Activated T-helper 2 cell treated with anti-CD3 and anti-CD28 coated beads, Interferon-gamma antibody, Interleukin-2, Interleukin-4, amounts not matched to agents 10 μg/mL and 5 μg/mL and 100 μg/mL, durations not matched to agents 14 hours and 24 hours and 36 hours (primary cell): ENCODE data around the gene MIER1. TPM values are rescaled to one million over a fixed set of nuclear protein-coding genes. Genes with fewer than 3 reads are reported as not detected.

Experiments
- DNase-seq: peaks from one replicate; pipeline ENCODE4 v3.0.0; 2021; ENCODE audit warnings: low spot score
- H3K27ac Mint-ChIP-seq: one replicate; pipeline ENCODE4 v1.8.0; 2021; ENCODE audit warnings: mixed read lengths
- H3K27me3 Mint-ChIP-seq: one replicate; pipeline ENCODE4 v1.8.0; 2021; ENCODE audit warnings: low read depth, mixed read lengths
- H3K36me3 Mint-ChIP-seq: one replicate; pipeline ENCODE4 v1.8.0; 2021; ENCODE audit warnings: low read depth, mixed read lengths
- H3K4me1 Mint-ChIP-seq: one replicate; pipeline ENCODE4 v1.8.0; 2021; ENCODE audit warnings: low read depth, mixed read lengths
- H3K4me3 Mint-ChIP-seq: one replicate; pipeline ENCODE4 v1.8.0; 2021; ENCODE audit warnings: low read depth, mild to moderate bottlenecking, moderate library complexity, mixed read lengths
- H3K9me3 Mint-ChIP-seq: one replicate; pipeline ENCODE4 v1.8.0; 2021; ENCODE audit warnings: mixed read lengths
- intact Hi-C: fragments of 100-400 bp; cut with micrococcal nuclease; formaldehyde crosslinking; loops from one replicate; pipeline ENCODE4 v1.15.1; 2023
- total RNA-seq: library from RNA; stranded (reverse); gene quantifications from 2 replicates; pipeline ENCODE4 v1.2.3, GENCODE V29; 2022

MIER1 gene
- total RNA-seq, 1 donor from 2014 or later: 44.5 TPM

GRCh38 chr1:66927528-66927927 is 2.7 kb downstream of the MIER1 start:
- H3K4me3 Mint-ChIP-seq: no peak overlapping the region
- no peak for DNase-seq
- no peaks in the 10 kb centered on the region for H3K27me3 Mint-ChIP-seq
- no peak overlapping the region for H3K27ac Mint-ChIP-seq
- intact Hi-C loops: no loop called here
- H3K9me3 Mint-ChIP-seq: no peaks in the 10 kb centered on the region
- H3K36me3 Mint-ChIP-seq: peaks cover 28% of the 10 kb centered on the region
- peaks cover 48% of the 10 kb centered on the region for H3K4me1 Mint-ChIP-seq

GRCh38 chr1:66929146-66929688 is 4.4 kb downstream of the MIER1 start:
- H3K36me3 Mint-ChIP-seq: peaks cover 31% of the 10 kb centered on the region
- intact Hi-C loops: no loop called here
- H3K27ac Mint-ChIP-seq: peak overlapping the region; percentile 91
- H3K27me3 Mint-ChIP-seq: no peaks in the 10 kb centered on the region
- H3K4me1 Mint-ChIP-seq: peaks cover 51% of the 10 kb centered on the region
- no peaks in the 10 kb centered on the region for H3K9me3 Mint-ChIP-seq
- no peak for DNase-seq
- peak overlapping the region; percentile 90 for H3K4me3 Mint-ChIP-seq

- intact Hi-C loops: no loop called here
- peaks cover 51% of the 10 kb centered on the region for H3K4me1 Mint-ChIP-seq
- no peaks in the 10 kb centered on the region for H3K9me3 Mint-ChIP-seq
- peaks cover 31% of the 10 kb centered on the region for H3K36me3 Mint-ChIP-seq
- H3K27ac Mint-ChIP-seq: peak overlapping the region; percentile 91
- peak overlapping the region; percentile 90 for H3K4me3 Mint-ChIP-seq
- no peak for DNase-seq
- H3K27me3 Mint-ChIP-seq: no peaks in the 10 kb centered on the region
Measured at GRCh38 chr1:66929691-66929998, 4.9 kb downstream of the MIER1 start.

- Mint-ChIP-seq H3K4me1 (peaks cover 55% of the 10 kb centered on the region), H3K36me3 (peaks cover 31% of the 10 kb centered on the region), H3K9me3 (no peaks in the 10 kb centered on the region), H3K27ac (peak overlapping the region; percentile 91), H3K27me3 (no peaks in the 10 kb centered on the region), H3K4me3 (peak overlapping the region; percentile 90)
- intact Hi-C loops: loop anchor here (1.0 to 10.0 kb wide), 7 partner anchors 51 to 1508 kb away; partner anchors contain the start of genes IL12RB2, LEPR and LEPROT
- peak; percentile 93 for DNase-seq
Measured at GRCh38 chr1:66929999-66930822, 5.4 kb downstream of the MIER1 start.

- Mint-ChIP-seq H3K4me3 (peak overlapping the region; percentile 90), H3K27me3 (no peaks in the 10 kb centered on the region), H3K4me1 (peaks cover 58% of the 10 kb centered on the region), H3K9me3 (no peaks in the 10 kb centered on the region), H3K27ac (peak overlapping the region; percentile 91), H3K36me3 (peaks cover 34% of the 10 kb centered on the region)
- intact Hi-C loops: loop anchor here (1.0 to 10.0 kb wide), 7 partner anchors 50 to 1508 kb away; partner anchors contain the start of genes IL12RB2, LEPR and LEPROT
- DNase-seq: no peak
Measured at GRCh38 chr1:66930823-66931174, 6.0 kb downstream of the MIER1 start.

GRCh38 chr1:66931590-66931989 is 6.8 kb downstream of the MIER1 start:
- Mint-ChIP-seq H3K36me3 (peaks cover 34% of the 10 kb centered on the region), H3K9me3 (no peaks in the 10 kb centered on the region), H3K27ac (peak overlapping the region; percentile 91), H3K27me3 (no peaks in the 10 kb centered on the region), H3K4me1 (peaks cover 56% of the 10 kb centered on the region), H3K4me3 (peak overlapping the region; percentile 90)
- intact Hi-C loops: loop anchor here (2.0 to 10.0 kb wide), 6 partner anchors 49 to 1509 kb away; partner anchors contain the start of genes IL12RB2, LEPR and LEPROT
- DNase-seq: no peak

- Mint-ChIP-seq H3K36me3 (peaks cover 35% of the 10 kb centered on the region), H3K4me3 (peak overlapping the region; percentile 65), H3K27me3 (no peaks in the 10 kb centered on the region), H3K27ac (peak overlapping the region; percentile 38), H3K9me3 (no peaks in the 10 kb centered on the region), H3K4me1 (peaks cover 59% of the 10 kb centered on the region)
- intact Hi-C loops: loop anchor here (5.0 to 10.0 kb wide), 5 partner anchors 215 to 1510 kb away; partner anchors contain the start of genes IL12RB2, LEPR and LEPROT
- DNase-seq: no peak
Measured at GRCh38 chr1:66932291-66932690, 7.5 kb downstream of the MIER1 start.

GRCh38 chr1:66933887-66934700 is 9.3 kb downstream of the MIER1 start:
- peak overlapping the region; percentile 74 for H3K4me3 Mint-ChIP-seq
- H3K4me1 Mint-ChIP-seq: peaks cover 58% of the 10 kb centered on the region
- H3K9me3 Mint-ChIP-seq: no peaks in the 10 kb centered on the region
- peak overlapping the region; percentile 80 for H3K27ac Mint-ChIP-seq
- H3K27me3 Mint-ChIP-seq: no peaks in the 10 kb centered on the region
- peaks cover 28% of the 10 kb centered on the region for H3K36me3 Mint-ChIP-seq
- intact Hi-C loops: loop anchor here (2.0 to 10.0 kb wide), 6 partner anchors 119 to 1512 kb away; partner anchors contain the start of genes IL12RB2, LEPR and LEPROT
- DNase-seq: no peak

GRCh38 chr1:66937529-66938234 is 12.9 kb downstream of the MIER1 start:
- H3K4me1 Mint-ChIP-seq: peaks cover 68% of the 10 kb centered on the region
- no peak overlapping the region for H3K27ac Mint-ChIP-seq
- H3K4me3 Mint-ChIP-seq: no peak overlapping the region
- H3K27me3 Mint-ChIP-seq: no peaks in the 10 kb centered on the region
- no peaks in the 10 kb centered on the region for H3K9me3 Mint-ChIP-seq
- peaks cover 39% of the 10 kb centered on the region for H3K36me3 Mint-ChIP-seq
- intact Hi-C loops: loop anchor here (10.0 kb wide), 1 partner anchor 367 kb away; the partner anchor contains the start of gene IL12RB2
- DNase-seq: no peak

- H3K27me3 Mint-ChIP-seq: no peaks in the 10 kb centered on the region
- no peak overlapping the region for H3K27ac Mint-ChIP-seq
- H3K4me3 Mint-ChIP-seq: no peak overlapping the region
- H3K36me3 Mint-ChIP-seq: peaks cover 40% of the 10 kb centered on the region
- H3K4me1 Mint-ChIP-seq: peaks cover 62% of the 10 kb centered on the region
- no peaks in the 10 kb centered on the region for H3K9me3 Mint-ChIP-seq
- intact Hi-C loops: loop anchor here (10.0 kb wide), 1 partner anchor 366 kb away; the partner anchor contains the start of gene IL12RB2
- no peak for DNase-seq
Measured at GRCh38 chr1:66938613-66939012, 13.8 kb downstream of the MIER1 start.

- Mint-ChIP-seq H3K27ac (no peak overlapping the region), H3K27me3 (no peaks in the 10 kb centered on the region), H3K4me1 (peaks cover 50% of the 10 kb centered on the region), H3K9me3 (no peaks in the 10 kb centered on the region), H3K36me3 (peaks cover 37% of the 10 kb centered on the region), H3K4me3 (no peak overlapping the region)
- intact Hi-C loops: no loop called here
- DNase-seq: no peak
Measured at GRCh38 chr1:66940981-66941380, 16.2 kb downstream of the MIER1 start.

- H3K27ac Mint-ChIP-seq: no peak overlapping the region
- H3K4me3 Mint-ChIP-seq: no peak overlapping the region
- no peak for DNase-seq
- H3K36me3 Mint-ChIP-seq: peaks cover 57% of the 10 kb centered on the region
- H3K9me3 Mint-ChIP-seq: no peaks in the 10 kb centered on the region
- peaks cover 45% of the 10 kb centered on the region for H3K4me1 Mint-ChIP-seq
- intact Hi-C loops: no loop called here
- no peaks in the 10 kb centered on the region for H3K27me3 Mint-ChIP-seq
Measured at GRCh38 chr1:66943361-66943969, 18.7 kb downstream of the MIER1 start.
